Measurements from ENCODE around the gene E2F8.
"Not testable (repeated sequence)": the region's sequence is repeated elsewhere in the genome, so short reads cannot be mapped to it uniquely, and the experiment has no call there.

Gene E2F8, protein sequence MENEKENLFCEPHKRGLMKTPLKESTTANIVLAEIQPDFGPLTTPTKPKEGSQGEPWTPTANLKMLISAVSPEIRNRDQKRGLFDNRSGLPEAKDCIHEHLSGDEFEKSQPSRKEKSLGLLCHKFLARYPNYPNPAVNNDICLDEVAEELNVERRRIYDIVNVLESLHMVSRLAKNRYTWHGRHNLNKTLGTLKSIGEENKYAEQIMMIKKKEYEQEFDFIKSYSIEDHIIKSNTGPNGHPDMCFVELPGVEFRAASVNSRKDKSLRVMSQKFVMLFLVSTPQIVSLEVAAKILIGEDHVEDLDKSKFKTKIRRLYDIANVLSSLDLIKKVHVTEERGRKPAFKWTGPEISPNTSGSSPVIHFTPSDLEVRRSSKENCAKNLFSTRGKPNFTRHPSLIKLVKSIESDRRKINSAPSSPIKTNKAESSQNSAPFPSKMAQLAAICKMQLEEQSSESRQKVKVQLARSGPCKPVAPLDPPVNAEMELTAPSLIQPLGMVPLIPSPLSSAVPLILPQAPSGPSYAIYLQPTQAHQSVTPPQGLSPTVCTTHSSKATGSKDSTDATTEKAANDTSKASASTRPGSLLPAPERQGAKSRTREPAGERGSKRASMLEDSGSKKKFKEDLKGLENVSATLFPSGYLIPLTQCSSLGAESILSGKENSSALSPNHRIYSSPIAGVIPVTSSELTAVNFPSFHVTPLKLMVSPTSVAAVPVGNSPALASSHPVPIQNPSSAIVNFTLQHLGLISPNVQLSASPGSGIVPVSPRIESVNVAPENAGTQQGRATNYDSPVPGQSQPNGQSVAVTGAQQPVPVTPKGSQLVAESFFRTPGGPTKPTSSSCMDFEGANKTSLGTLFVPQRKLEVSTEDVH

DNA sequence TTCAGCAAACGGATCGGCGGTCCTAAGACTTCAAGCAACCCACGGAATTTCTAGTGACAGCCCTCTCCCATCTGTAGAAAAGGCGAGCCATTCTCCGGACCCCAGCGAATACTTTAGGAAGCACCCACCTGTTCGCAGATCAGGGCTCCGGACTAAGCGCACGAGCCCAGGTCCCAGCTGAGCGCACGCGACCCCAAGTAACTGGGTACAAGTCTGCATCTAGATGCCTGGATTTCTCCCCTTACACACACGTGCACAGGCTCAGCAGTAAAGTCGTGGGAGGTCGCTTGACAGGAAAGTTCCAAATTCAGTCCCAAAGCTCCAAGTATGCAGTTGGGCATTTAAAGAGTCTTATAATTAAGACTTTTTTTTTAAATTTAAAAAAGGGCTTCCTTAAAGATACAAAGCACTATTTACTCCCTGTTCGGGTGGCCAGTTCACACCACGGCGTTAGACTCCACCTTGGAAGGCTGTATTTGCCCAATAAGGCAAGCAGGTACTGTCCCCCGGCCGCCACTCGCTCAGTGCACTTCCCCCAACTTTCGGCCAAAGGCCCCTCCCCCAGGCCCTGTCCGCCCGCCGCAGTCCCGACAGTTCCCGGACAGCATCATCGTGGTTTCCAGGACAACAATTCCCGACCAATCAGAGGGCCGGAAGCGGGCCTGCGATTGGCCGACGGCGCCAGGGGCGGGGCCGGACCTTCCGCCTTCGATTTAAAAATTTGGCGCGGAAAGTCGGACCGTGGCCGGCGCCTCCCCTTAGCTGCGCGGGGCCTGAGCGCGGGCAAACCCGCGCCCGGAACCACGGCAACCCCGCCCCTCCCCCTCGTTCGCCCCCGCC is at the start of gene E2F8:
TSS of gene E2F8 (minus strand) at position 526 of the 840 bp plus-strand sequence. CDS start 824 bp downstream, outside the sequence.
- DNase-seq: peak; percentile 93

DNA sequence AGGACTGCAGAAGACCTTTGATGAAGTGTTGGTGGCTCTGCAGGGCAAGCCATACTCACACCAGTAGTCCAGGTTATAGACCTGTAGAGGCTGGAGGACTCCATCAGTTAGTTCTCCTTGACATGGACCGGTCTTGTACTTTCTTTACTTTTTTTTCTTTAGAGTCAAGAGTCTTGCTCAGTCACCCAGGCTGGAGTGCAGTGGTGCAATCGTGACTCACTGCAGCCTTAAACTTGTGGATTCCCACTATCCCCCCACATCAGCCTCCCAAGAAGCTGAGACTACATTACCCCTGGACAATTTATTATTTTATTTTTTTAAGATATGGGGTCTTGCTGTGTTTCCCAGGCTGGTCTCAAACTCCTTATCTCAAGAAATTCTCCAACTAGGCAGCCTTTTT is 49.6 kb upstream of the E2F8 start:
- no peak for DNase-seq

DNA sequence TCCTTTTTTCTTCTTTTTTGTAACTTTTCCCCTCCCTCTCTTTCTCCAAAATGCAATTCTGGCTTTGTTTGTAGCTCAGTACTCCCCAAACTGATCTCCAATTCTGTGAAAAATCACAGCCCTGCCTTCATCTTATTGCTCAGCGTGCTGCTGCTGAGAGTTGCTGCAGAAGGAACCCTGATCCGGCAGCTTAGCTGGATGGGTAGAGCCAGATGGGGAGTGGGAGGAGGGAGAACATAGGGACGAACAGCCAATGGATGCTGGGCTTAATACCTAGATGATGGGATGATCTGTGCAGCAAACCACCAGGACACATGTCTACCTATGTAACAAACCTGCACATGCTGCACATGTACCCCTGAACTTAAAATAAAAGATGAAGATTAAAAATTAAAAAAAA is 47.5 kb upstream of the E2F8 start:
- DNase-seq: no peak

DNA sequence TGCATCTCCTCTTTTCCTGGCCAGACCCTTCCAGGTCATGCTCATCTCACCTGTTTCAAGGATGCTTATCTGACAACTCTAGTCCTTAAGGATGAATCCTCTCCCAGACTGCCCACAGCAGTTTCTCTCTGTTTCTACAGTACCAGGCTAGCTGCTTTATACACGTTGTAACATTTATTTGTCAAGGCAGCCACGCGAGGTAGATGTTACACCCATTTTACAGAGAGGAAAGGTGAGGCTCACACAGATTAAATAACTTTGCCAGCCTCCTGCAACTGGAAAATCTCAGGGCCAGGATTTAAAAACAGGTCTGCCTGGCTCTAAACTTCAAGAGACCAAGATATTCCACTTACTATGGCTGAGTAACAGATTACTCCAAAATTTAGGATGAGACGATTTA is 45.7 kb upstream of the E2F8 start:
- no peak for DNase-seq

DNA sequence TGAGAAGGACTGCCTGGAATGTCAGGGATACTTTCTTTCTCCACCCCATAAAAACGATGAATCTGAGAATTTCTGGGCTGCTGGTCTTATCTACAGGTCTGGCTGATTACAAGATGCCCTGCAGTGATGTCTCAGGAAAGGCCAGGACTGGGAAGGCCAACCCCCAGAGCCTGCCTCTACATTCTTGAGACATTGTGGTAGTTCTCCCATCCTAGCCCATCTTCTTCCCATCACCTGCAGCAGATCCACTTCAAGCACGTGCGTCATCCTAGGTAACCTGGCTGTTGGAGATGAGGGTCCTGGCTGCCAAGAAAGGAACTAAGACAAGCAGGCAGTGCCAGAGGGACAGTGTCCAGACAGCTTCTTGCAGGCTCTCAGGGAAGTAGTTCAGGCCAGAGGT is 44.1 kb upstream of the E2F8 start:
- DNase-seq: no peak

DNA sequence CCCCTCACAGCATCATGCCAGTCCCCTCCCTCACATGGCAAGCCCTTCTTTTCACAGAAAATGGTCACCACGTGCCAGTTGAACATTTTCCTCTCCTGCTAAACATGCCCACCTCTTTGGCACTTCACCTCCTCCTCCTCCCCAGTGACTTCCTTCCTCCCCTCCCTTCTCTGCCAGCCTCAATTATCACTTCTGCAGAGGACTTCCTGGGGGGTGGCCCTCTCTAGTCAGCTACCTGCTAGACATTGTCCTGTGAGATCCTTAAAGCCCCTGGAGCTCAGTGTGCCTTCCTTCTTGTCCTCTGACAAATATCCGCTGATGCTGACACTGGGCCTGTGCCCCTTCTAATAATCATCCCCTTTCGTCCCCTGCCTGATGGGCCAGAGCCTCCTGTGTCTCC is 43.2 kb upstream of the E2F8 start:
- no peak for DNase-seq

DNA sequence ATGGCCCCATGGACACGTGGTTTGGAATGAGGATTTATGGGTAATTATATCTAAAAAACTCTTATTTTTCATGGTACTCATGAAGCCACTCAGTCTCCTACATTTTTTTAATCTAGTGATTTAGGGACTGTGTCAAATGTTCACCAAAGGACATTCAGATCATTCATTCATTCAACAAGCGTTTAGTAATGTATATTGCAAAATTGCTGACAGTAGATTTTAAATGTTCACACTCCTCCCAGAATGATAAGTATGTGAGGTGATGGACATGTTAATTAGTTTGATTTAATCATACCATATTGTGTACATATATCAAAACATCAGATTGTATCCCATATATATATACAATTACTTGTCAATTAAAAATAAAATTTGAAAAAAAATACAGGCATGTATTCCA is 40.8 kb upstream of the E2F8 start:
- no peak for DNase-seq

DNA sequence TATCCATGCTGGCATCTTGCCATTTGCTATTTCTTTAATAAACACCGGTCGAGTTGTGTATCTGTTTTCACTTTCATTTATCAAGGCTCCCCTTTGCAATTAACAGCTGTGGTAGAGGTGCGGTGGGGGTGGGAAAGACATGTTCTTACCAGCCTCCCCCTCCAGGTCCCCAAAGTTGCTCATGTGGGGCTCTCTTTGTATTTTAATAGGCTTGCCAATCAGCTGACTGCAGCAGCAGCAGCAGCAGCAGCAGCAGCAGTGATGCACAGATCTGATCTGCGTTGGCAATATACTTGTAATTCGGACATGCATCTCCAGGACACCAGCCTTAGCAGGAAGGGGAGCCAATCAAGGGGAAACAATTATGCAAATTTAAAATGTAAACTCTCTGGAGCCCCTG is 40.3 kb upstream of the E2F8 start:
- no peak for DNase-seq

DNA sequence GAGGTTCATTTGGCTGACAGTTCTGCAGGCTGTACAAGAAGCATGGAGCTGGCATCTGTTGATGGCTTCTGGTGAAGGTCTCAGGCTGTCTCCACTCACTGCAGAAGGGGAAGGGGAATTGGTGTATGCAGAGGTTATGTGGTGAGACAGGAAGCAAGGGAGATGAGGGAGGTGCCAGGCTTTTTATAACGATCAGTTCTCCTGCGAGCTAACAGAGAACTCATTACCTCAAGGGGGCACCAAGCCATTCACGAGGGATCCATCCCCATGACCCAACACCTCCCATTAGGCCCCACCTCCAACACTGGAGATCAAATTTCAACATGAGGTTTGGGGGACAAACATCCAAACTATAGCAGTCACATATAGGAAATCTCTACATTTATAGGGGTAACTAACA is 38.7 kb upstream of the E2F8 start:
- no peak for DNase-seq

DNA sequence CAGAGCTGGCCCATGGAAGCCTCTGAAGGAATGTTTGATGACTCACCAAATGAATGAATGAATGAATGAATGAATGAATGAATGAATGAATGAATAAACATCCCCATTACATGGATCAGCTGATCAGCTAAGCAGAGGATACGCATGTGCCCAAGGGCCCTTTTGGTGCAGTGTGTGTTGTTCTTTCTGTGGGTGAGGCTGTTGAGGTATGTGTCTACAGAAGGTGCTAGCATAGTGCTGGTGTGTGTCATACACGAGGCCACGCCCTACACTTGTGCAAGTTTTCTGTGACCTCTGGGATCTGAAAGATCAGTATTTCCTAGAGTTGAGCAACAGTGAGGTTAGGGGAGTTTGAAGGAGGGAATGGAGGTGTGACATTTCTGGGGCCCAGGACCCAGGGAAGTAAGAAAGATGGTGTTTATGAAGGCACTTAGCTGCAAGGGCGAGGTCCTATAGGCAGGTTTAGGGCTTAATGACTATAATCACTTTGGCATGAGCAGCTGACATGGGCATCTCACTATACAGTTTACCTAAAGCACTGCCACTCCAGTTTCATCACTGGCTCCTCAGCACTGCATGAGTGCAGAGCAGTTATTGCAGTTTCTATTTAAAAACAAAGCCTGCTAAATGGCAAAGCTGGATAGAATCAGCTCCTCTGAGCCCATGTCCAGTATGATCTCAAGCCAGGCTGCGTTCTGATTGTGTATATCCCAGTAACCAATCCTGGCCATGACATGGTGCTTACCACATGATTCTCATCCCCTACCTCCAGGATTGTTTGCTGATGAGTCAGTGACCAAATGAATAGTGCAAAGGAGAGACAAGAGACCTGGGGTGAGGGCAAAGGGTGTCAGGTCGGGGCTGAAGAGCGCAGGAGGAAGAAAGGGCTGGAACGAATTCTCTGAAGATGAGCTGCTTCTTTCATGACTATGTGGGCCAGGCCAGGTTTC is 36.4 kb upstream of the E2F8 start:
- DNase-seq: no peak

DNA sequence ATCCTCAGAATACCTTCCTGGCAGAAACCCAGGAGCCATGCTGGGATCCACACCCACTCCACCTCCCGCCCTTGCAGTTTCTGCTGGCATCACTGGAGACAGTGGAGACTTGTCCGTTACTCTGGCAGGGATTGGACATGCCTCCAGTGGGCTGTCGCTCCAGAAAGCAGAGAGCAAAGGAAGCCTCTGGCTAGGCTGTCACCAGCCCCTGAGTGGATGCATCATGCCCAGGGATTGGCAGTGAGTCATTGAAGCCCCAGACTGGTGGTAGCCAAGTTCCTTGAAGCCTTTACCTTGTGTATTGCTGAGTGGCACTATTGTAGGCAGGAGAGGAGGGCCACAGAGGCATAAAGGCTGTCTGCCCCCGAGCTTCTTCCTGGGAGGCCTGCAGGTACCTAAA is 34.8 kb upstream of the E2F8 start:
- DNase-seq: no peak

DNA sequence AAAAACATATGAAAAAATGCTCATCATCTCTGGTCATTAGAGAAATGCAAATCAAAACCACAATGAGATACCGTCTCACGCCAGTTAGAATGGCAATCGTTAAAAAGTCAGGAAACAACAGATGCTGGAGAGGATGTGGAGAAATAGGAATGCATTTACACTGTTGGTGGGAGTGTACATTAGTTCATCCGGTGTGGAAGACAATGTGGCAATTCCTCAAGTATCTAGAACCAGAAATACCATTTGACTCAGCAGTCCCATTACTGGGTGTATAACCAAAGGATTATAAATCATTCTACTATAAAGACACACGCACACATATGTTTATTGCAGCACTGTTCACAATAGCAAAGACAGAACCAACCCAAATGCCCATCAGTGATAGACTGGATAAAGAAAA is 32.5 kb upstream of the E2F8 start:
- not testable (repeated sequence) for DNase-seq

DNA sequence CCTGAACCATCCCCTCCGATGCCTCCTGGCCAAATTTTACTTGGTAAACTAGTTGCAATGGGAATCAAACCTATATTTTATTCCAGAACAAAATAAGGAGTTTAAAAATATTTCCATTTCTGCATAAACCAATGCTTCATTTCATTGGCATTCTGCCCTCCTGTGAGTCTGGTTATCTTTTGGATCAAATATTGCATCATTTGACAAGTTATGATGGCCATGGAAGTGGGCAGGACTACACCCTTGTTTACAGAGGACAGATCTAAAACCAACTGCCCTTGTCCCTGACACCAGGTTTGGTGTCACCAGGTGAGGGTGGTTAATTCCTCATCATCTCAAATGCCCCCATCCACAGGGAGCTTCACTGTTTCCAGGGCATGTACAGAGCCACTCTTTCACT is 28.2 kb upstream of the E2F8 start:
- no peak for DNase-seq

DNA sequence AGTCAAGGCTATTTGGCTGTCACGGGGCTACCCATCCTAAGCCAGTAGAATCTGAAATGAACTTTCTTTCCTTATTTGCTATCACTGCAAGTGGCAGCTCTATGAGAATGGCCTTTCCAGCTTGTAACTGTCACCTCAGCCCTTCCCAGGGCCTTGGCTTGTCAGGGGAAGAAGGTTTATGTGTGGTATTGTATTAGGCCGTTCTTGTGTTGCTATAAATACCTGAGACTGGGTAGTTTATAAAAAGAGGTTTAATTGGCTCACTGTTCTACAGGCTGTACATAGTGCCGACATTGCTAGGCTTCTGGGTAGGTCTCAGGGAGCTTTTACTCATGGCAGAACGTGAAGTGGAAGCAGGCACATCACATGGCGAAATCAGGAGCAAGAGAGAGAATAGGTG is 26.8 kb upstream of the E2F8 start:
- no peak for DNase-seq

DNA sequence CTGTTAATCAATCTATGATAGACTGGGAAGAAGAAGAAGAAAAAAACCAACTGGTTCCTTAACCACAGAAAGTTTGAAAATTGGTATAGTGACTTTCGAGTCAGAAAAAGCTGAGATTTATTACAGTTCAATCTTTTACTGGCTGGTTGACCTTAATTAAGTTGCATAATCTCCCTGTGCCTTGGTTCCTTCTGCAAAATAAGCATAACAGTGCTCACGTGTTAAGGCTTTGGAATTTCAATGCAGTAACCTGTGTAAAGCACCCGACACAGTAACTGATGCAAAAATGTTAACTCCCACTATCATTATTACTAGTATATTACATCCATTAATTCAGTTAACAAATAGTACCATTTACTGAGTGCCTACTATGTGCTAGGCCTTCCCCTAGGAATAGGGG is 22.6 kb upstream of the E2F8 start:
- DNase-seq: no peak

DNA sequence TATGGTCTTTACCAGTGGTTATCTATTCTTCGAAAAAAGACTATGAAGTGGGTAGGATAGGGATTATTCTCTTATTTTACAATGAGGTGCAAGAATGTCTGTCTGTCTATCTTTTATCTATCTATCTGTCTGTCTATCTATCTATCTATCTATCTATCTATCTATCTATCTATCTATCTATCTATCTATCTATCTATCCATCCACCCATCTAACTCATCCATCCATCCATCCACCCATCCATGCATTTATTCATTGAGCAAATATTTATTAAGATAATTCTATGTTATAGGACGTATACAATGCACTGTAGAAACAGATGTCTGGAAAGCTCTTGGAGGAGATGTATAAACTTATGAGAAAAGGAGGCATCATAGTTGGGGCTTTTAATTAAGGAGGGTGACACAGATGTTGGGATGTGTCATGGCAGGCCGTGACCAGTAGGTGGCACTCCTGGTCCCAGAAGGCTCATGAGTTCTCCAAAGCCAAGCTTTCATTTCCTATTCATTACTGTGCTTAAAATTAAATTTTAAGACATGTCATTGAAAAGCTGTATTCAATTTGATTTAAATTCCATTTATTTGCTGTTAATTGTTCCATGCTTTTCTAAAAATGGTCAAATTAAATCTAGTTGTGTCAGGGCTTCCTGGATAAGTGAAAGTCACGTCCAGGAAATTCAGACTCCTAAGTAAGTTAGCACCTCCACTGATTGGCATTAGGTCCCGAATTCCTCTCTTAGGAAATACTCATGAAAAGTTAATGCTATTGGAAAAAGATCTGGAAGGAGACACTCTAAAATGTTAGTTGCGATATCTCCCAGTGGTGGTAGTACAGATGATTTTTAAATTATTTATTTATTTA is 19.0 kb upstream of the E2F8 start:
- DNase-seq: peak; percentile 81

DNA sequence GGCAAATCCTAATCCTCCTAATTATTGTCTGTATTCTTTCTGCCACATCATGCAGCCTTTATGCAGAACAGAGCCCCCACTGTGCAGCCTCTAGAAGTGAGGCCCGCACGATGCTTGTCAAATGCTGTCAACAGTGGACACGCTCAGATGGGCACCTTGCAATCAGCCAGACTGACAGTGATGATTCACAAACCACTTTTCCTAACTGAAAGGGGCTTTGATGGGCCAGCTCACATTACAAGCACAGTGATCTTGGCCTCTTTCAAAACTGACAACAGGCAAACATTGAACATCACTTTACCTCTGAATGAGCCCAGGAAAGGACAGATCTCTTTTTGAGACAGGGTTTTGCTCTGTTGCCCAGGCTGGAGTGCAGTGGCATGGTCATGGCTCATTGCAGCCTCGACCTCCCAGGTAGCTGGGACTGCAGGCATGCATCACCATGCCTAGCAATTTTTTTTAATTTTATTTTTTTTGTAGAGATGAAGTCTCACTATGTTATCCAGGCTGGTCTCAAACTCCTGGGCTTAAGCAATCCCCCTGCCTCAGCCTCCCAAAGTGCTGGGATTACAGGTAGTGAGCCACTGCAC is 18.0 kb upstream of the E2F8 start:
- no peak for DNase-seq

DNA sequence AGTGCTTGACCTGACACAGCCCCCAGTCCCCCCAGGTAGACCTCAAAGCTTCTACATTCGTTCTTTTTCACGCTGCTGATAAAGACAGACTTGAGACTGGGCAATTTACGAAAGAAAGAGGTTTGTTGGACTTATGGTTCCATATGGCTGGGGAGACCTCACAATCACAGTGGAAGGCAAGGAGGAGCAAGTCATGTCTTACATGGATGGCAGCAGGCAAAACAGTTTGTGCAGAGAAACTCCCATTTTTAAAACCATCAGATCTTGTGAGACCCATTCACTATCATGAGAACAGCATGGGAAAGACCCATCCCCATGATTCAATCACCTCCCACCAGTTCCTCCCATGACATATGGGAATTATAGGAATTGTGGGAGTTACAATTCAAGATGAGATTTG is 13.7 kb upstream of the E2F8 start:
- DNase-seq: not testable (repeated sequence)

DNA sequence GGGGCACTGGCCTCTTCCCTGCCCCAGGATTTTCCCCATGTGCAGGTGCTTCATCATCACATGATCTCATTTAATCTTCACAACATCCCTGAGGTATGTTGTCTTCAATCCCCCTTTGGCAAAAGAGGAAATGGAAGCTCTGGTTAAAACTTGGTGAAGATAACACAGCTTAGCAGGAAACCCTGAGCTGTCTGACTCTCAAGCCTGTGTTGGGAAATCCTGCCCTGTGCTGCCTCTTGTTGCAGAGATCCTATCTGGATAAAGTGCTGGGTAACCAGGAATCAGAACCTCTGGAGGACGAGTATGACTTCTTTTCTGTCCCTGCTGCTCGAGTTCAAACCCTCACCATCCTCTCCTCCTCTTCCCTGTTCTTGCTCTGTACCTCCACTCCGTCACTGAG is 13.1 kb upstream of the E2F8 start:
- no peak for DNase-seq

DNA sequence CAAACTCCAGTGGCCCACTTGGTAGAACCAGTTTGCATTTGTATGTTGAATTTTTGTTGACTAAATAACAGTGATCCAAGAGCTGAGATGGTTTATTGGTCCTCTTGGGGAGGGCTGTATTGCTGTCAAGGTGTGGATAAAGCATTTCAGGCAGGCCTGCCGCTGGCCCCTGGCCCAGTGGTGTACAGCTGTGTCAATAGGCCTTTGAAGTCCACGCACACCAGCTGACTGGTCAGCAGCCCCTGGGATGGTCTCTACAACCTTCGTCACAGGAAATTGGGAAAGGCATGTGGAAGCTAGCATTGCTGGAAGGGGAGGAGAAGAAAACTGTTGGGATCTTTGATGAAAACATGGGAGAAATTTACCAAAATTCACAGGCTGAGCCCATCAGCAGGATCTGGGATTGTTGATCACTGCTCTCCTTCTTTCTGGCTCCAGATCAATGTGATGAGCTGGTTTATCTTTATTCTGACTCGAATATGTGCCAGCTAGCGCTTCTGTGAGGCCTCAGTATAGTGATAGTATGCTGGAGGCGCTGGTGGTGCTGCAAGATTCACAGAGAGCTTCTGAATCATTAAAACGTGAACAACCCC is 12.5 kb upstream of the E2F8 start:
- DNase-seq: no peak

All from activated CD4-positive, alpha-beta T cell treated with anti-CD3 and anti-CD28 coated beads for 48 hours (primary cell).